CD4-positive, alpha-beta T cell (primary cell): Measurements from ENCODE around the gene KRTAP22-1. TPM values are rescaled to one million over a fixed set of nuclear protein-coding genes. Genes with fewer than 3 reads are reported as not detected.

Experiments used
- ATAC-seq: fragments of 200-7000 bp; cut with Tn5 transposase; one replicate; pipeline ENCODE4 v1.10.0; 2022; ENCODE audit warnings: mild to moderate bottlenecking; ENCODE audit not compliant: poor library complexity
- CTCF ChIA-PET: fragments of 350-600 bp; sonication (Branson Sonifier 250); formaldehyde crosslinking; loops from one replicate; lab custom pipeline; 2021; ENCODE audit warnings: antibody characterized with exemption, inconsistent platforms; lab: Charles Lee
- POLR2A ChIA-PET: fragments of 350-600 bp; sonication (Branson Sonifier 250); formaldehyde crosslinking; loops from one replicate; lab custom pipeline; 2021; ENCODE audit warnings: antibody characterized with exemption, inconsistent platforms; lab: Charles Lee
- DNase-seq, 14 experiments: peaks; one replicate each; pipeline ENCODE4 v3.0.0-alpha.2; 2013 to 2020; ENCODE audit warnings: mixed read lengths in 2 of 14
- H3K27ac ChIP-seq, 2 donors: one replicate each; pipeline versions ENCODE4 v1.5.1 to v1.7.0; 2013; ENCODE audit warnings: low read length in 2 of 2, low read depth in 1 of 2, mild to moderate bottlenecking in 1 of 2
- H3K27me3 ChIP-seq, 2 experiments: 1 replicate in 1 of 2; 2 replicates in 1 of 2; pipeline versions ENCODE4 v1.6.1 to v1.7.0; 2013; ENCODE audit warnings: low read length in 2 of 2, control low read depth in 1 of 2, mild to moderate bottlenecking in 1 of 2, moderate library complexity in 1 of 2; ENCODE audit not compliant: insufficient read depth in 2 of 2, control insufficient read depth in 1 of 2
- H3K36me3 ChIP-seq: one replicate; pipeline ENCODE4 v1.6.1; 2013; ENCODE audit warnings: low read length, control low read depth; ENCODE audit not compliant: insufficient read depth
- H3K4me1 ChIP-seq: one replicate; pipeline ENCODE4 v1.6.1; 2013; ENCODE audit warnings: low read length, control low read depth; ENCODE audit not compliant: insufficient read depth
- H3K4me3 ChIP-seq: one replicate; pipeline ENCODE4 v1.5.1; 2013; ENCODE audit warnings: mild to moderate bottlenecking, low read length, moderate library complexity
- H3K9me3 ChIP-seq, 2 experiments: 1 replicate in 1 of 2; 2 replicates in 1 of 2; pipeline versions ENCODE4 v1.6.1 to v1.7.0; 2013; ENCODE audit warnings: low read length in 2 of 2, mild to moderate bottlenecking in 2 of 2, control low read depth in 1 of 2, moderate library complexity in 1 of 2; ENCODE audit not compliant: control insufficient read depth in 1 of 2, insufficient read depth in 1 of 2
- H3K27ac Mint-ChIP-seq: one replicate; pipeline ENCODE4 v1.8.0; 2020; ENCODE audit warnings: mixed read lengths
- H3K27me3 Mint-ChIP-seq: one replicate; pipeline ENCODE4 v1.8.0; 2021; ENCODE audit warnings: mixed read lengths
- H3K36me3 Mint-ChIP-seq: one replicate; pipeline ENCODE4 v1.8.0; 2021; ENCODE audit warnings: low read depth, mixed read lengths
- H3K4me1 Mint-ChIP-seq: one replicate; pipeline ENCODE4 v1.8.0; 2021; ENCODE audit warnings: low read depth, mixed read lengths
- H3K4me3 Mint-ChIP-seq: one replicate; pipeline ENCODE4 v1.8.0; 2020; ENCODE audit warnings: mild to moderate bottlenecking, mixed read lengths
- H3K9me3 Mint-ChIP-seq: one replicate; pipeline ENCODE4 v1.8.0; 2020; ENCODE audit warnings: mixed read lengths
- CTCF ChIP-seq: fragments of 200-600 bp; IDR thresholded peaks from one replicate; pipeline ENCODE4 v1.8.0; 2022; ENCODE audit warnings: antibody characterized with exemption, mild to moderate bottlenecking
- intact Hi-C, 2 experiments: fragments of 100-400 bp; cut with DNase I in 1 of 2; cut with micrococcal nuclease in 1 of 2; formaldehyde crosslinking; loops; one replicate each; pipeline versions ENCODE4 v1.15.1 to v1.9.0; 2023 to 2025; cut with DNase I, micrococcal nuclease
- polyA plus RNA-seq, 2 donors: library from polyadenylated mRNA; unstranded; fragments of 120-200 nt; gene quantifications; one replicate each; pipeline ENCODE4 v1.2.1, GENCODE V29; 2013
- total RNA-seq, 174 experiments: library from RNA in 2 of 174; stranded (reverse) in 2 of 174; gene quantifications; one replicate each; pipeline ENCODE4 v1.2.3 and lab custom pipeline; 2021 to 2026

KRTAP22-1 gene
- not detected for total RNA-seq
- not detected for polyA plus RNA-seq (2013, experiment 1 of 2)
- polyA plus RNA-seq (2013, experiment 2 of 2): not detected
- total RNA-seq (lab: John Stamatoyannopoulos, UW): 0 reads per million in 172 experiments

GRCh38 chr21:30600787-30601186, at the start of gene KRTAP22-1:
Gene KRTAP22-1, plus strand, starts transcription at chr21:30601087.
- no peaks in the 10 kb centered on the region for H3K4me1 ChIP-seq
- no peak within 1 kb of the TSS for H3K27ac ChIP-seq
- ATAC-seq: no peak
- peaks cover 0 to 3% of the 10 kb centered on the region in 2 experiments for H3K27me3 ChIP-seq
- Mint-ChIP-seq H3K9me3 (no peaks in the 10 kb centered on the region), H3K27me3 (no peaks in the 10 kb centered on the region), H3K36me3 (no peaks in the 10 kb centered on the region), H3K4me3 (no peak within 1 kb of the TSS), H3K4me1 (no peaks in the 10 kb centered on the region), H3K27ac (no peak within 1 kb of the TSS)
- intact Hi-C loops: no loop called here
- ChIA-PET POLR2A (no interaction called here), CTCF (no interaction called here)
- H3K36me3 ChIP-seq: no peaks in the 10 kb centered on the region
- DNase-seq: no peak
- no peak within 1 kb of the TSS for H3K4me3 ChIP-seq
- H3K9me3 ChIP-seq: peaks cover 0 to 3% of the 10 kb centered on the region in 2 experiments
- TF ChIP-seq CTCF: no peak

GRCh38 chr21:30552782-30553181, 48.1 kb upstream of the KRTAP22-1 start:
- H3K27ac ChIP-seq: no peak overlapping the region
- CTCF ChIA-PET: no interaction called here
- no peak for ATAC-seq

GRCh38 chr21:30555095-30555494, 45.8 kb upstream of the KRTAP22-1 start:
- Histone ChIP-seq H3K36me3 (no peaks in the 10 kb centered on the region), H3K4me3 (no peak overlapping the region), H3K4me1 (no peaks in the 10 kb centered on the region), H3K9me3 (peaks cover 0 to 4% of the 10 kb centered on the region in 2 experiments), H3K27me3 (no peaks in the 10 kb centered on the region), H3K27ac (no peak overlapping the region)
- Mint-ChIP-seq H3K4me3 (no peak overlapping the region), H3K4me1 (no peaks in the 10 kb centered on the region), H3K9me3 (peaks cover 6% of the 10 kb centered on the region), H3K27me3 (peaks cover 10% of the 10 kb centered on the region), H3K27ac (no peak overlapping the region), H3K36me3 (no peaks in the 10 kb centered on the region)
- intact Hi-C loops: no loop called here
- no peak for TF ChIP-seq CTCF
- DNase-seq: no peak
- CTCF ChIA-PET: no interaction called here
- no peak for ATAC-seq
- POLR2A ChIA-PET: no interaction called here

More at GRCh38 chr21:30552782-30553181, 48.1 kb upstream of the KRTAP22-1 start:
- no peaks in the 10 kb centered on the region for H3K36me3 Mint-ChIP-seq
- TF ChIP-seq CTCF: no peak
- peaks cover 6% of the 10 kb centered on the region for H3K9me3 Mint-ChIP-seq
- Histone ChIP-seq H3K4me3 (no peak overlapping the region), H3K27me3 (no peaks in the 10 kb centered on the region), H3K9me3 (peaks cover 0 to 4% of the 10 kb centered on the region in 2 experiments), H3K36me3 (no peaks in the 10 kb centered on the region), H3K4me1 (no peaks in the 10 kb centered on the region)
- H3K27me3 Mint-ChIP-seq: peaks cover 10% of the 10 kb centered on the region
- POLR2A ChIA-PET: no interaction called here
- no peak overlapping the region for H3K4me3 Mint-ChIP-seq
- H3K27ac Mint-ChIP-seq: no peak overlapping the region
- intact Hi-C loops: no loop called here
- no peaks in the 10 kb centered on the region for H3K4me1 Mint-ChIP-seq
- DNase-seq: no peak
